ENCODE data around the gene EPN1. TPM values are rescaled to one million over a fixed set of nuclear protein-coding genes. Genes with fewer than 3 reads are reported as not detected.

EPN1 gene
- total and polyA plus RNA-seq, 2 of the 13 experiments (the other 11 are each of a cell fraction or from before 2014, with no cell fraction given): 28.9 to 31.7 TPM

DNA sequence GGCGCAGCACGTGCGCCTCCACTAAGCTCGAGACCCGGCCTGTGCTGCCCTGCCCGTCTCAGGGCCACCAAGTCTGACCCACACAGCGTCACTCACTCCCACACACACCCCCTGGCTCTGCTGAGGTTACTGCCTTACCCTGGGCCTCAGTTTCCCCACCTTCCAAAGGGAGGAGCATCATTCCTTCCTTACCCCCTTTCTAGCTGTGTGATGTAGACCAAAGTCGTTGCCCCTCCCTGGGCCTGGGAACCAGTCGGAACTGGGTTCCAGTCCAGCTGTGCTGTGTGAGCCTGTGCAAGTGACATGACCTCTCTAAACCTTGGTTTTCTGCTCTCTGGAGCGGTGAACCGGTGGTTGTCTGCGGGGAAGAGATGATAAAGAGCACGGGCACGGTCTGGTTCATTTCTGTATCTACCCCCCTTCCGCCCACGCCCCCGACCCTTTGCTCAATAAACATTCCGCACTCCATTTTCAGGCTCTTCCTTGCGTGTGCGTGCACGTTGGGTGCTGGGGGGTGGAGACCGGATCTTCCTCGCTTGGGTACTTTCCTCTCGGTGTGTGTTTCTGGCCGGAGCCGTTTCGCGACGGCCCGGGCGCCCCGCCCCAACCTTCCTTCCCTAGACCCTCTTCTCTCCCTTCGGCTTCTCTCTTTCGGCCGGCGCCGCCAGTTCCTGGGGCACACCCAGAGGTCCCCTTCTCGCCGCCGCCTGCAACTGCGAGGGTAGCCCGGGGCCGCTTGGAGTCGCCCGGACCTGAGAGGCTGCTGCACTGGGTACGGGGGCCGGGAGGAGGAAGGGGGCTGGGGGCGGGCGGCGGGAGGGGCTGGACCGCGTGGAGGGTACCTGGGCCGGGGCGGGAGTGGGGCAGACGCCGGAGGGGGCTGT is 31.8 kb upstream of the EPN1 start, which contains the start of gene ZNF581 (continued):
- TF ChIP-seq GPN1 (CRISPR knock-in tag; IDR thresholded peaks at IDR 0.05; ENCODE audit: borderline replicate concordance): no peak
- no peak for TF ChIP-seq CC2D1A (CRISPR knock-in tag; IDR thresholded peaks at IDR 0.05)
- TF ChIP-seq DPF2 (CRISPR knock-in tag; IDR thresholded peaks at IDR 0.05; ENCODE audit: borderline replicate concordance, low read depth): no peak
- TF ChIP-seq, protein P1, sequence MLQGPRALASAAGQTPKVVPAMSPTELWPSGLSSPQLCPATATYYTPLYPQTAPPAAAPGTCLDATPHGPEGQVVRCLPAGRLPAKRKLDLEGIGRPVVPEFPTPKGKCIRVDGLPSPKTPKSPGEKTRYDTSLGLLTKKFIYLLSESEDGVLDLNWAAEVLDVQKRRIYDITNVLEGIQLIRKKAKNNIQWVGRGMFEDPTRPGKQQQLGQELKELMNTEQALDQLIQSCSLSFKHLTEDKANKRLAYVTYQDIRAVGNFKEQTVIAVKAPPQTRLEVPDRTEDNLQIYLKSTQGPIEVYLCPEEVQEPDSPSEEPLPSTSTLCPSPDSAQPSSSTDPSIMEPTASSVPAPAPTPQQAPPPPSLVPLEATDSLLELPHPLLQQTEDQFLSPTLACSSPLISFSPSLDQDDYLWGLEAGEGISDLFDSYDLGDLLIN (CRISPR knock-in tag; IDR thresholded peaks at IDR 0.05; ENCODE audit: borderline replicate concordance): no peak
- TF ChIP-seq SP2 (CRISPR knock-in tag; IDR thresholded peaks at IDR 0.05): no peak
- TF ChIP-seq HNRNPH1 (optimal IDR thresholded peaks at IDR 0.05; ENCODE audit: low read depth, low read length): peak; percentile 25
- TF ChIP-seq GATA4 (IDR thresholded peaks at IDR 0.05; ENCODE audit: borderline replicate concordance, low read depth): peak; percentile 22; the same call in 1 of the 2 replicates
- TF ChIP-seq, protein P2, sequence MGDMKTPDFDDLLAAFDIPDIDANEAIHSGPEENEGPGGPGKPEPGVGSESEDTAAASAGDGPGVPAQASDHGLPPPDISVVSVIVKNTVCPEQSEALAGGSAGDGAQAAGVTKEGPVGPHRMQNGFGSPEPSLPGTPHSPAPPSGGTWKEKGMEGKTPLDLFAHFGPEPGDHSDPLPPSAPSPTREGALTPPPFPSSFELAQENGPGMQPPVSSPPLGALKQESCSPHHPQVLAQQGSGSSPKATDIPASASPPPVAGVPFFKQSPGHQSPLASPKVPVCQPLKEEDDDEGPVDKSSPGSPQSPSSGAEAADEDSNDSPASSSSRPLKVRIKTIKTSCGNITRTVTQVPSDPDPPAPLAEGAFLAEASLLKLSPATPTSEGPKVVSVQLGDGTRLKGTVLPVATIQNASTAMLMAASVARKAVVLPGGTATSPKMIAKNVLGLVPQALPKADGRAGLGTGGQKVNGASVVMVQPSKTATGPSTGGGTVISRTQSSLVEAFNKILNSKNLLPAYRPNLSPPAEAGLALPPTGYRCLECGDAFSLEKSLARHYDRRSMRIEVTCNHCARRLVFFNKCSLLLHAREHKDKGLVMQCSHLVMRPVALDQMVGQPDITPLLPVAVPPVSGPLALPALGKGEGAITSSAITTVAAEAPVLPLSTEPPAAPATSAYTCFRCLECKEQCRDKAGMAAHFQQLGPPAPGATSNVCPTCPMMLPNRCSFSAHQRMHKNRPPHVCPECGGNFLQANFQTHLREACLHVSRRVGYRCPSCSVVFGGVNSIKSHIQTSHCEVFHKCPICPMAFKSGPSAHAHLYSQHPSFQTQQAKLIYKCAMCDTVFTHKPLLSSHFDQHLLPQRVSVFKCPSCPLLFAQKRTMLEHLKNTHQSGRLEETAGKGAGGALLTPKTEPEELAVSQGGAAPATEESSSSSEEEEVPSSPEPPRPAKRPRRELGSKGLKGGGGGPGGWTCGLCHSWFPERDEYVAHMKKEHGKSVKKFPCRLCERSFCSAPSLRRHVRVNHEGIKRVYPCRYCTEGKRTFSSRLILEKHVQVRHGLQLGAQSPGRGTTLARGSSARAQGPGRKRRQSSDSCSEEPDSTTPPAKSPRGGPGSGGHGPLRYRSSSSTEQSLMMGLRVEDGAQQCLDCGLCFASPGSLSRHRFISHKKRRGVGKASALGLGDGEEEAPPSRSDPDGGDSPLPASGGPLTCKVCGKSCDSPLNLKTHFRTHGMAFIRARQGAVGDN (CRISPR knock-in tag; IDR thresholded peaks at IDR 0.05): peak; percentile 73
- peak; percentile 69; the same call in 1 of the 2 replicates for TF ChIP-seq HIVEP1 (CRISPR knock-in tag; IDR thresholded peaks at IDR 0.05)
- no peak for TF ChIP-seq ZNF672 (CRISPR knock-in tag; IDR thresholded peaks at IDR 0.05)
- no peak for TF ChIP-seq DZIP1 (CRISPR knock-in tag; IDR thresholded peaks at IDR 0.05)
- TF ChIP-seq ZNF772 (CRISPR knock-in tag; IDR thresholded peaks at IDR 0.05): peak; percentile 68
- TF ChIP-seq RXRB (CRISPR knock-in tag; IDR thresholded peaks at IDR 0.05; ENCODE audit: borderline replicate concordance): peak; percentile 66; the same call in 1 of the 2 replicates
- TF ChIP-seq AGO1 (IDR thresholded peaks at IDR 0.05; ENCODE audit: low read depth, low read length, poor library complexity, severe bottlenecking): peak; percentile 95
- no peak for TF ChIP-seq ZFP36 (IDR thresholded peaks at IDR 0.05; ENCODE audit: borderline replicate concordance, low read depth, low read length, partially characterized antibody)
- TF ChIP-seq RBFOX2 (IDR thresholded peaks at IDR 0.05; ENCODE audit: low read depth, low read length): peak; percentile 63
- TF ChIP-seq MBD4 (IDR thresholded peaks at IDR 0.05; ENCODE audit: borderline replicate concordance, low read length): no peak
- TF ChIP-seq KDM5B (CRISPR knock-in tag; IDR thresholded peaks at IDR 0.05; ENCODE audit: borderline replicate concordance): no peak; the same call in 1 of the 2 replicates
